Body of pancreas (tissue), 4 donors: ENCODE data around the gene CTSZ.

ENCODE experiments used
- CTCF ChIP-seq, 7 experiments: fragments of 450-650 bp in 4 of 7; fragments of 200-600 bp in 3 of 7; sonication (generic) in 3 of 7; IDR thresholded peaks; one replicate each; pipeline ENCODE4 v1.5.1; 2016 to 2019; ENCODE audit warnings: antibody characterized with exemption in 7 of 7
- POLR2A ChIP-seq, 3 donors: fragments of 450-650 bp; IDR thresholded peaks; one replicate each; pipeline ENCODE4 v1.6.1; 2016; ENCODE audit warnings: antibody characterized with exemption in 3 of 3, mild to moderate bottlenecking in 2 of 3

- TF ChIP-seq CTCF (IDR thresholded peaks at IDR 0.05) = no peak
- TF ChIP-seq POLR2A (IDR thresholded peaks at IDR 0.05) = no peak
Observed at GRCh38 chr20:58976061-58976730, 30.9 kb downstream of the CTSZ start.
